NCI-H460 (cell line): ENCODE results near the gene FAM3A. TPM values are rescaled to one million over a fixed set of nuclear protein-coding genes. Genes with fewer than 3 reads are reported as not detected.

Source experiments
- DNase-seq: peaks from one replicate; pipeline ENCODE4 v3.0.0-alpha.2; 2016; ENCODE audit warnings: low read depth; ENCODE audit errors: extremely low read depth
- total RNA-seq: library from RNA; depleted of rRNA; stranded (reverse); fragments of >200 nt; shearing (Covaris generic); gene quantifications from 2 replicates; pipeline ENCODE4 v1.2.3, GENCODE V29; 2014

The FAM3A gene
- total RNA-seq, 1 experiment from 2014 or later: 42.1 TPM

- DNase-seq: no peak
Measured at GRCh38 chrX:154535892-154536291, 19.9 kb upstream of the FAM3A start.

DNA sequence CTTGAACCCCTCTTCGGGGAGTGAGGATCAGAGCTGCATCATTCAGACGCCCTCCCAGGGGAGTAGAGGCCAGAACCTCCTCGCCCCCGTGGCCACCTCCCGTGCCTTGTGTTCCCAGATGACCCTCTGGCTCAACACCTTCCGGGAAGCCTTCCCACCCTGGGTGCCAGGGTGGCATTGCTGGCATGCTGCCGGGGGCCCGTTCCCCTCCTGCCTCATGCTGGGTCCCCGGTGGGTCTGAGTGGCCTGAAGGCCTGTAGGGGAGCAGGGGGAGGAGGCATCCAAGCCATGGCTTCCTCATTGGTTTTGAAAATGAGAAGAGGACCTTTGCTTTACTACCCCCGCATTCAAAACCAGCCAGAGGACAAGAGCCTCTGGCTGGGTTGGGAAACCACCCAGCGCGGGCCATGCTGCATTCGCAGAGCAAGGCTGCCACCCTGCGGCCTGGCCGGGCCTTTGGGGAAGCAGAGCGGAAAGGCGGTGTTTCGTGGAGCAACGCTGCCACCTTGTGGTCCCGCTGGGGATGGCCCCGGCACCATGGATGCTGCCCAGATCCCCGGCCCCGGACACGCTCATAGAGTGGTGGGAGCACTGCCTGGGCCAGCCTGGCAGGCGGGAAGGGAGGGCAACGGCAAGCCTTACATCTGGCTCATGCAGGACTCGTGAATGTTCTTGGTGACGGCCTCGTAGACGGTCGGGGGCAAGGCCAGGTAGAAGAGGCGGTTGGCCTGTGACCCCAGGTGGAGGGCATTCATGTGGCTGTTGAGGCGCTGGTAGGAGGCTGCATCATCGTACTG lies 18.7 kb upstream of the FAM3A start:
- DNase-seq: peak; percentile 82

- DNase-seq: no peak
Measured at GRCh38 chrX:154532690-154533089, 16.7 kb upstream of the FAM3A start.

- no peak for DNase-seq
Measured at GRCh38 chrX:154531626-154532025, 15.6 kb upstream of the FAM3A start.

DNA sequence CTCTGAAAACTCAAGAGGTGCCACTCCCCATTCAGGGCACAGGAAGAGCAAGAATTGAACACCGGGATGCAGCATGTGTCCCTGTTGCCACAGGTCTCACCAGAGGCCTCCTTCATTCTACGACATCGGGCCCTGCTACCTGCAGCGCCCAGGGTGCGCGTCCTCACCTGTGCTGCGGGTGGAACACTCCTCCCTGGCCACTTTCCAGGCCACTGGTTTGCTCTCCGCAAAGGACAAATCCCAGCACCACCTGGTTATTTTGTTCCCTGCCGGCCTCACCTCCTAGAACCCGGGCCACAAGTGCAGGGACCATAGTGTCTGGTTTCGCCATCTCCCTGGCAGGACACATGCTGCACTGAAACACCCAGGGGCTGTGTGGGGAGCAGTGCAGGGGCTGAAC lies 14.3 kb upstream of the FAM3A start:
- no peak for DNase-seq

GRCh38 chrX:154529206-154529612 lies 13.2 kb upstream of the FAM3A start:
- no peak for DNase-seq

DNA sequence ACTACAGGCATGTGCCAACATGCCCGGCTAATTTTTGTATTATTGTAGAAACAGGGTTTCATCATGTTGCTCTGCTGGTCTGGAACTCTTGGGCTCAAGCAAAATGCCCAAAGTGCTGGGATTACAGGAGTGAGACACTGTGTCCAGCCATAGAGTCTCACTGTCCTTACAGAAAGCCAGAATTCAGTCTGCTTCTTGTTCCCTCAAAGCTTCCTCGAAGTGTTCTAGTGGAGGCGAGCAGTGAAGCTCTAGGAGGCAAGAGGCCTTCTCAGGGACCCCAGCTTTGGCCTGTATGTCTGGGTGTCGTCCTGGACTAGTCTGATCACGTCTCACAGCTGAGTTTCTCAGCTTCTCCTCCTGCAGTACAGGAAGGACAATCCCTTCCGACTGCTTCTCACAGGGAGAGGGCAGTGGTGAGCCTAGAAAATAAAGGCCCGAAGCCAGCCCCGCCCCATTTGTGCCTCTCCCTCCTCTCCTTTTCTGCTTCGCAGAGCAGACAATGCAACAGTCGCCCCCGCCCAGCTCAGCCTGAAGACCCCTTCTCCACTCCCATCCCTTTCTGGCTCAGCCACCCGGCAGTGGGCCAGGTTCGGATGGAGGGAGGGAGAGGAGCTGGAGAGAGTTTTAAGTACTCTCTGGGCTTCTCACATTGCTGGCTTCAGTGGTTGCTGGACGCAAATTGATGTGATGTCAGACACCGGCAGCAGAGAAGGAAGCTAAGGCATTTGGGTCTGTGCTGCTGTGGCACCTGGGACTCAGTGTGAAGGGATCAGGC lies 11.1 kb upstream of the FAM3A start:
- peak; percentile 85 for DNase-seq

- no peak for DNase-seq
Measured at GRCh38 chrX:154525606-154526490, 9.8 kb upstream of the FAM3A start.

DNA sequence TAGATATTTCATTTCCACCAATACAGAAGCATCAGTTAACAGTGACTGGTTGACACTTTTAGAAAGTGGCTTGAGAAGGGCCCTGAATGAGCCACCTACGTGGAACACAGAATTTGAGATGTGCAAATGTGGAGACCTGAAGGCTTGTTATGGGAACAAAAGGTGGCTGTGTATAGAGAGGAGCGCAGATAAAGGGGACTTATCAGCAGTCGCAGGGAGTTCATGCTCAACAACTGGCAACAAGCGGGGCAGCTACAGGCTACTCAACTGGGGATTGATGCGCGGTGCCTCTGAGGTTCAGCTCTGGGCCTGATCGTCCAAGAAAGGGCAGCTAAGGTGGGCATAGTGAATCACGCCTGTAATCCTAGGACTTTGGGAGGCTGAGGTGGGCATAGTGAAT lies 3.4 kb upstream of the FAM3A start:
- DNase-seq: no peak

DNA sequence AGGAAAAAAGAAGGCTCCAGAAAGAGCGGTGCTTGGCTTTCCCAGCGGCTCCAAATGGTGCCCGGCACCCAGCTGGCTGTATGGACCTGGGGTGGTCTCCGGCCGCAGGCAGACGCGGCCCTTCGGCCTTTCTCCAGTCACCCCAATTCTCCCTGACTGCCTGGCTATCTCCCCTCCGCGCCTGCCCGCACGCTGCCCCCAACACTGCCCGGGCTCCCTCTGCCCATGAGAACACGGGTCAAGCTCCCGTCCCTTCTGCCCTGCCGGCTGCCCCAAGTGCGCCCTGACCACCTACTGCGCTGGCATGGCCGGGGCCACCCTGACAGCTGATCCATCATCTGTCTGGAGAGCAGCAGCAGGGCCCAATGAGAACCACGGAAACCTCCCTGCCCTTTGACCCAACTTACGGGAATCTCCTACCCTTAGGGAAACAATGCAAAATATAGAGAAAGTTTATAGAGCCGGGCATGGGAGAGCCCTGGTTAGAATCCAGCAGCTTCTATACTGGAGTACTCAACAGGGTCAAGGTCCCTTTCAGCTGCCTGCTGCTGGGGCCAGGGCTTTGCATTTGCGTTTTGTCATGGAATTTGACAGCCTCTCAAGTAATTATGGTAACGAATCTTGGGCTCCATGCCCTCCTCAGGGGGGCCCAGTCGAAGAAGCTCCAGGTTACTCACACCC lies 1.2 kb upstream of the FAM3A start:
- no peak for DNase-seq

- no peak for DNase-seq
Measured at GRCh38 chrX:154516656-154517100, 646 bp upstream of the FAM3A start.

- DNase-seq: no peak
Measured at GRCh38 chrX:154515090-154515965, 704 bp downstream of the FAM3A start.

GRCh38 chrX:154513716-154514115 lies 2.3 kb downstream of the FAM3A start:
- no peak for DNase-seq

- DNase-seq: no peak
Measured at GRCh38 chrX:154512879-154513553, 3.0 kb downstream of the FAM3A start.

- DNase-seq: no peak
Measured at GRCh38 chrX:154511761-154512160, 4.3 kb downstream of the FAM3A start.

DNA sequence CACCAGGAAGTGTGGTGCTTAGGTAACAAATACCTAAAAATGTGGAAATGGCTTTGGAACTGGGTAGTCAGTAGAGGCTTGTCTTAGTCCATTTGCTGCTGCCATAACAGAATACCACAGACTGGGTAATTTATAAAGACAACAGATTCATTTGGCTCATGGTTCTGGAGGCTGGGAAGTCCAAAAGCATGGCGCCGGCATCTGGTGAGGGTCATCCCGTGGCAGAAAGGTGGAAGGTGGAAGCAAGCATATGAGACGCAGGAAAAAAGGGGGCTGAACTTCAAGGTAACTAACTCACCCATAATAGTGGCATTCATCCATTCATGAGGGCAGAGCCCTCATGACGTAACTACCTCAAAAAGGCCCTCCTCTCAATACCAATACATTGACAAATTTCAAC lies 6.6 kb downstream of the FAM3A start:
- DNase-seq: no peak

- no peak for DNase-seq
Measured at GRCh38 chrX:154508384-154508745, 7.7 kb downstream of the FAM3A start.

GRCh38 chrX:154507673-154508383 lies 8.2 kb downstream of the FAM3A start:
- no peak for DNase-seq
